HTERT RPE-1 (cell line): ENCODE results near the gene CD59.

Source experiments
- in situ Hi-C: fragments of 300-500 bp; cut with MboI; formaldehyde crosslinking; loops from 4 replicates; pipeline ENCODE4 v1.14.3; 2020; ENCODE audit warnings: low sequenced_read_pairs

CD59 gene

DNA sequence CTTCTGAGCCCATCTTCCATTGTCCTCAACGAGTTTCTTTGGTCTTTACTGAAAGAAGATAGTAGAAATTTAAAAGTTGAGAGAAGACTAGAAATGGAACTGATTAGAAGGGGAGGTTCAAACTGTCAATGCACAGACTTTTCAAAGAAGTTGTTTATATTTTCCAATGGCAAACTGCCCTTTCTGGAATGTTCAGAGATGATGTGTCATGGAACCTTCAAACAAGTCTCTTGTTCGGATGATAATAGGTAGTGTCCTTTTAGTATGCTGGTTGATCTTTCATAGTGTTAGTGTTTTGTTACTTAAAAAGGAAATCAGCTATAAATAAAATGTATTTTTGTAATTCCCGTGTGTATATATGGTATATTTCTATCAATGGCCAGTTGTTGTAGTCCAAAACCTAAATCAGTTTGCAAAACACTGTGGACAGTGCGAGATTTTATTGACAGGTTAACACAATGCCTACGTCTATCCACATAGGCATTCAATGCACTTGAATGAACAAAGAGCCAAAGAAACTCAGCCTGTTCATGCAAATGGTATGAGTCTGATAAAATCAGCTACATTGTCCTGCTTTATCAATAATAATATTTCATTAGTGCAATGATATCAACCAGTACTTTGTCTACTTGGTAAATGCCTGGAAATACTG is 66.5 kb downstream of the CD59 start:
- in situ Hi-C loops, result loop anchor here (25.0 kb wide), 1 partner anchor 307 kb away; no protein-coding TSS in a partner anchor

GRCh38 chr11:33668951-33669596 is 67.1 kb downstream of the CD59 start:
- in situ Hi-C loops, result loop anchor here (25.0 kb wide), 1 partner anchor 307 kb away; no protein-coding TSS in a partner anchor

DNA sequence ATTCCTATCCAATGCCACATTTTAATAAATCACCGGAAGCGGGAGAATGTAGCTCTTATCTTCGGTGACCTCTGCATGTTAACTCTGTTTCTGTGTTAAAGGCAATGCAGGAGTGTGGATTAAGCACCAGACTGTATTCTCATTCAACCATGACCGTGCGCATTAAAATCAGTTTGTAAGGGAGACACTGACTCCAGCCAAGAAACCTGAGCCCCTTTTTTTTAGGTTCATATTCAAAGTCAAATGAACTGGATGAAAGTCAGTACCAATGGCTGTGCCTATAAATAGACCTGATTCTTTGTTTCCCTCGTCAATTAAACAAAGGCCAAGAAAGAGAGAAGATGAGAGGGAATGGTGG is 67.8 kb downstream of the CD59 start:
- in situ Hi-C loops, result loop anchor here (25.0 kb wide), 1 partner anchor 306 kb away; no protein-coding TSS in a partner anchor

DNA sequence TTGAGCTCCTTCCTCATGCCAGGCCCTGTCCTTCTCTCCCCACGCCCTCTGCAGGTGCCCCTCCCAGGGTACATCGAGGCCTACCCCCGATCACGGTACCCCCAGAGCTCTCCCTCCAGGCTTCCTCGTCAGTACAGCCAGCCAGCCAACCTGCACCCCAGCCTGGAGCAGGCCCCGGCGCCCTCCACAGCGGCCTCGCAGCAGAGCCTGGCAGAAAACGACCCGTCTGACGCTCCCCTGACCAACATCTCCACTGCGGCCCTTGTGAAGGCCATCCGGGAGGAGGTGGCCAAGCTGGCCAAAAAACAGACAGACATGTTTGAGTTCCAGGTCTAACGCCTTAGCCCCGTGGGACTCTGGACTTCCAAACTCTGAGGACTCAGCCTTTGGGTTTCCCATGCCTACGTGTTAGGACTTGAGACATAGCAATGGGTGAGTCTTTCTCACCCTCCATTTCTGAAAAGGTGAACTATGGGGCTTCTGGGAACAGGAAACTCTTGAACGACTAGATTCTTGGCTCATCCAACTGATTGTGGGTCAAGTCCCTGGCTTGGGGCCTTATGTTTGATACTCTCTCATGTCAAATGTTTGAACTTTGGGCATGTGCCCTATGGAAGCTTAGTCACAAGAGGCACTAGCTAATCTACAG is 68.3 kb downstream of the CD59 start:
- in situ Hi-C loops, result loop anchor here (25.0 kb wide), 1 partner anchor 306 kb away; no protein-coding TSS in a partner anchor

DNA sequence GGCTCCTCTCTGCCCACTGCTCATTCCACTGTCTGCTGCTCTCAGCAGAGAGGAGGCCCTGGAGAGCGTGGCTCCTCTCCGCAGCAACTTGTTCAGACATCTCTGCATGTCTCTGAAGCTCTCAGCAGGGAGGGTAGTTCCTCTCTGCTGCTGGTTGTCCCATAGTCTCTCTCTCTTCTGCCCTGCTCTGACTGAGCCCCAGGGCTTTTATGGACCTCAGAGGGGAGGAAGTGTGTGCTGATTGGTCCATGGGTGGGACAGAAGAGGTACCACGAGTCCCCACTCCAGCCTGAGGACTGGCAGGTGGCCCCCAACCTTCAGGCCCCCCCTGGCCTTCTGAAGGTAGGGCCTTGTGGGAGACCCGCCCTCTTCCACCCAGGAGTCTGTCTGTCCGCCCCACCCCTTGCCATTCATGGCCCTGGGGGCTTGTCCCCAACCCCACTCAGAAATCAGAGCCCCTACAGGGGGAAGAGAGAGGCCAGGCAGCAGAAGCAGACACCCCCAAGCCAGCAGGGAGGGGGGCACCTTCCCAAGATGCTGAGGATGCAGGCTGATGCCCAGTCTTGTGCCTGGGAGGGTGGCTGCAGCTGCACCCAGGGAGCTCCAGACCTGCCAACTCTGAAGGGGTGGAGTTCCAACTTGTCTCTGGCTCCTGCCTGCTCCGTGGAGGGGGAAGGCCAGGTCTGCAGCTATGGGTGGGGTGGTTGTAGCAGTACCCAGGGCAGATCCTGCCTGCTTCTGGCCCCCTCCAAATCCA is 70.7 kb downstream of the CD59 start:
- in situ Hi-C loops, result loop anchor here (25.0 kb wide), 1 partner anchor 303 kb away; no protein-coding TSS in a partner anchor

GRCh38 chr11:33664827-33665226 is 71.4 kb downstream of the CD59 start:
- in situ Hi-C loops, result loop anchor here (25.0 kb wide), 1 partner anchor 303 kb away; no protein-coding TSS in a partner anchor

DNA sequence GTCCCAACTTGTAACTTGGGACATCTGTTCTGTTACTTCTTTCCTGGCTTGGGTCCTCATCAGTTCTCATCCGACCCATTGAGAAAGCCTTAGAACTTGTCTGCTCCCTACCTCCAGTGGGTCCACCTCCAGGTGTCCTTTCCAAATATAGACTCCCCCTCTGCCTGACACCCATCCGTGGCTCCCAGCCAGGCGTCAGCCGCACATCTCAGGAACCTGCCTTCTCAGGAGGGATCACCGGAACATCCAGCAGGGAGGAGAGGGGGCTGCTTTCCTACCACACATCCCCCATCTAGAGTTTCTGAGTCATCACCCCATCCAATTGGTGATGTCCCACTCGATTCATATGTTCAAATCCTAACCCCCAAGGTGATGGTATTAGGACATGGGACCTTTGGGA is 72.1 kb downstream of the CD59 start:
- in situ Hi-C loops, result loop anchor here (25.0 kb wide), 1 partner anchor 302 kb away; no protein-coding TSS in a partner anchor

DNA sequence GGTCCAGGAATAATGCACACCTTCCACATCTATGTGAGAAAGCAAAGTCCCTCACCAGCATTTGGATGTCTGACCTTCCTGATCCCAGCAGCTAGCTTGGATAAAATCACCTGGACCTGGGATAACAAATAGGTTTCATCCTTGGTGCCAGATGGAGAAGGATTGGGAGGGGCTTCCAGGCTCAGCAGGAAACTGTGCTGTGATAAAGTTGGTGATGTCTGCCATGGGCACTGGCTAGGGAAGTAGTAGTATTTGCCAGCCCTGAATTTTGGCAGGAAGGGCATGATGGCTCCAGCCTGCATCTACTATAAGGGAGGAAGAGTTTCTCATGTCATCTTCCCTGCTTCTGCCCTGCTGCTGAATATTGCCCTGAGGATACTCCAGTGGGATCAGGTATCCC is 73.1 kb downstream of the CD59 start:
- in situ Hi-C loops, result loop anchor here (25.0 kb wide), 1 partner anchor 301 kb away; no protein-coding TSS in a partner anchor

GRCh38 chr11:33661526-33661925 is 74.7 kb downstream of the CD59 start:
- in situ Hi-C loops, result loop anchor here (25.0 kb wide), 1 partner anchor 299 kb away; no protein-coding TSS in a partner anchor

- in situ Hi-C loops, result loop anchor here (25.0 kb wide), 1 partner anchor 299 kb away; no protein-coding TSS in a partner anchor
Measured at GRCh38 chr11:33660962-33661361, 75.3 kb downstream of the CD59 start.

GRCh38 chr11:33659370-33660139 is 76.7 kb downstream of the CD59 start:
- in situ Hi-C loops, result loop anchor here (25.0 kb wide), 1 partner anchor 297 kb away; no protein-coding TSS in a partner anchor

DNA sequence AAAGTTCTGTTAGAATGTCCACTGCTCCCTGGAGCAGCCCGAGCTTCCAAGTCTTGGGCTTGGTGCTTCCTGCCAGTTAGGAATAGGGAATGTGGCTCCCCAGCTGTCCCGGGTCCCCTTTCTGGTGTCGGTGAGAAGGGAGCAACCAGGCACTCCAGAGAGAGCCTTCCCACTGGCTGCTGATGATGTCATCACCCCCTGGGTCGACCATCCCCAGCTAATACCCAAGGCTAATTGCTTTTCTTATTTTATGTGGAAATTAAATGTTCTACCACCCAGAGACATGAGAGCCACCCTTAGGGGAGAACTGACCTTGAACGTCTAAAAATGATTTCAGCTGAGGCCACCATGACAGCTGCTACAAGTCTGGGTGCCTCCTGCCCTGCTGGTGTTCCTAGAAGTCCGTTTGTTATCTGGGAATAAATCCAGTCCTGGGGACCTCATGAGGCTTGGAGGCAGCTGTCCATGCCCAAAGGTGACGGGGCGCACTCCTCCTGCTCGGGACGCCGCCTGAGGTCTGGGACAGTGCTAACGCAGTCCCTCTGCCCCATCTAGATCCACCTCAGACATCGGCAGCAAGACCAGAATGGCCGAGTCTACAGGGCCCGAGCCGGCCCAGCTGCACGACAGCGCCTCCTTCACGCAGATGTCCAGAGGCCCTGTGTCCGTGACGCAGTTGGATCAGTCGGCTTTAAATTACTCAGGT is 77.9 kb downstream of the CD59 start:
- in situ Hi-C loops, result loop anchor here (25.0 kb wide), 1 partner anchor 296 kb away; no protein-coding TSS in a partner anchor

DNA sequence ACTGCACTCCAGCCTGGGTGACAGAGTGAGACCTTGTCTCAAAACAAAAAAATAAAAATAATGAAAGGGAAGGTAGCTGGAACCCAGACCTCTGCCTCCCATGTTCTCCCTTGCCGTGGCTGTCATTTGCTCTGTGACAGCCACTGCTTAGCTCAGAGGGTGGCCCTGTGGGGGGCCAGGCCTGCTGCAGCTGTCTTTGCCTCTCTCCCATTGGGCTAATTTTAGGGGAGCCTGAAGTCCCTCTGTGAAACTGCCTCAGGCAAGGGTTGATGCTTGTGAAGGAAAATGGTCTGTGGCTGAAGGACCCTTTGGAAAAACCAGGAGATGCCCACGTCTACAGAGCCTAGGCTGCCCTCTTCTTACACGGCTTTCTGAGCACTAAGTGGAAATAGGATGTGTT is 78.5 kb downstream of the CD59 start:
- in situ Hi-C loops, result loop anchor here (25.0 kb wide), 1 partner anchor 295 kb away; no protein-coding TSS in a partner anchor

- in situ Hi-C loops, result loop anchor here (25.0 kb wide), 1 partner anchor 294 kb away; no protein-coding TSS in a partner anchor
Measured at GRCh38 chr11:33656768-33657167, 79.5 kb downstream of the CD59 start.

- in situ Hi-C loops, result loop anchor here (25.0 kb wide), 1 partner anchor 294 kb away; no protein-coding TSS in a partner anchor
Measured at GRCh38 chr11:33655842-33656600, 80.2 kb downstream of the CD59 start.

- in situ Hi-C loops, result loop anchor here (25.0 kb wide), 1 partner anchor 292 kb away; no protein-coding TSS in a partner anchor
Measured at GRCh38 chr11:33654594-33654993, 81.6 kb downstream of the CD59 start.
